Common myeloid progenitor, CD34-positive (primary cell): ENCODE results near the gene MYO5C.
A peak's percentile ranks its signal among the peaks of the same experiment; 100 is the strongest.

Source experiments
- CTCF ChIA-PET: fragments of 350-600 bp; sonication (Branson Sonifier 250); formaldehyde crosslinking; loops from one replicate; lab custom pipeline; 2021; ENCODE audit warnings: antibody characterized with exemption; lab: Charles Lee
- POLR2A ChIA-PET: fragments of 350-600 bp; sonication (Branson Sonifier 250); formaldehyde crosslinking; loops from one replicate; lab custom pipeline; 2021; ENCODE audit warnings: antibody characterized with exemption; lab: Charles Lee
- DNase-seq, 3 donors: peaks; one replicate each; pipeline versions ENCODE4 v3.0.0 to v3.0.0-alpha.2; 2013
- H3K27ac ChIP-seq, 2 experiments: 1 replicate in 1 of 2; 2 replicates in 1 of 2; pipeline ENCODE4 v1.7.0; 2013; ENCODE audit warnings: inconsistent platforms in 2 of 2, low read length in 2 of 2, mild to moderate bottlenecking in 2 of 2, low read depth in 1 of 2, moderate library complexity in 1 of 2; ENCODE audit not compliant: severe bottlenecking in 2 of 2, insufficient read depth in 1 of 2, poor library complexity in 1 of 2
- H3K27me3 ChIP-seq, 5 experiments: replicated peaks in 2 of 5; 1 replicate in 3 of 5; 2 replicates in 2 of 5; pipeline versions ENCODE4 v1.6.1 to v1.7.0; 2013; ENCODE audit warnings: low read length in 4 of 5, mild to moderate bottlenecking in 2 of 5, moderate library complexity in 2 of 5, inconsistent platforms in 1 of 5; ENCODE audit not compliant: insufficient read depth in 5 of 5, control insufficient read depth in 4 of 5
- H3K36me3 ChIP-seq, 4 experiments: 1 replicate in 2 of 4; 2 replicates in 2 of 4; pipeline versions ENCODE4 v1.6.1 to v1.7.0; 2013; ENCODE audit warnings: low read length in 3 of 4, control low read depth in 1 of 4, mild to moderate bottlenecking in 1 of 4; ENCODE audit not compliant: control insufficient read depth in 4 of 4, insufficient read depth in 4 of 4
- H3K4me1 ChIP-seq, 4 experiments: 1 replicate in 3 of 4; 2 replicates in 1 of 4; pipeline versions ENCODE4 v1.6.1 to v1.7.1; 2013; ENCODE audit warnings: low read length in 3 of 4, mild to moderate bottlenecking in 3 of 4, control low read depth in 1 of 4, inconsistent platforms in 1 of 4, moderate library complexity in 1 of 4; ENCODE audit not compliant: control insufficient read depth in 4 of 4, insufficient read depth in 4 of 4; ENCODE audit errors: control extremely low read depth in 1 of 4
- H3K4me3 ChIP-seq, 7 experiments: 1 replicate in 4 of 7; 2 replicates in 3 of 7; pipeline versions ENCODE4 v1.5.1 to v1.7.0; 2013; ENCODE audit warnings: mild to moderate bottlenecking in 7 of 7, low read length in 6 of 7, moderate library complexity in 6 of 7, inconsistent platforms in 2 of 7, low read depth in 2 of 7, control low read depth in 1 of 7; ENCODE audit not compliant: insufficient read depth in 4 of 7, control insufficient read depth in 1 of 7; ENCODE audit errors: extremely low read depth in 1 of 7
- H3K9me3 ChIP-seq, 5 experiments: 1 replicate in 4 of 5; 2 replicates in 1 of 5; pipeline versions ENCODE4 v1.6.1 to v1.7.1; 2013; ENCODE audit warnings: low read length in 4 of 5, mild to moderate bottlenecking in 2 of 5, inconsistent platforms in 1 of 5, low read depth in 1 of 5, moderate library complexity in 1 of 5; ENCODE audit not compliant: control insufficient read depth in 4 of 5, insufficient read depth in 2 of 5; ENCODE audit errors: control extremely low read depth in 1 of 5
- WGBS: methylation state at CpG from one replicate; pipeline ENCODE4 v1.1.5; 2013; ENCODE audit not compliant: insufficient coverage; 5-methylcytosine and 5-hydroxymethylcytosine counted together

Gene MYO5C

GRCh38 chr15:52292780-52293392, 2.7 kb downstream of the MYO5C start:
- Histone ChIP-seq H3K27me3 (no peaks in the 10 kb centered on the region), H3K4me3 (peak overlapping the region in 3 of 7 experiments; percentile 4 to 78 (median 8)), H3K27ac (no peak overlapping the region), H3K9me3 (no peaks in the 10 kb centered on the region), H3K4me1 (peaks cover 0 to 49% (median 35%) of the 10 kb centered on the region in 4 experiments), H3K36me3 (peaks cover 0 to 21% (median 2%) of the 10 kb centered on the region in 4 experiments)
- no peak for DNase-seq
- WGBS: 98% methylated on average over 7 of the region's 7 CpGs
- ChIA-PET CTCF (interaction anchor here (1.4 kb wide), 2 partner anchors 11 to 14 kb away, joined by 3 to 6 read pairs; no protein-coding TSS in a partner anchor), POLR2A (interaction anchor here (0.6 kb wide), 1 partner anchor 26 kb away, joined by 4 read pairs; no protein-coding TSS in a partner anchor)

DNA sequence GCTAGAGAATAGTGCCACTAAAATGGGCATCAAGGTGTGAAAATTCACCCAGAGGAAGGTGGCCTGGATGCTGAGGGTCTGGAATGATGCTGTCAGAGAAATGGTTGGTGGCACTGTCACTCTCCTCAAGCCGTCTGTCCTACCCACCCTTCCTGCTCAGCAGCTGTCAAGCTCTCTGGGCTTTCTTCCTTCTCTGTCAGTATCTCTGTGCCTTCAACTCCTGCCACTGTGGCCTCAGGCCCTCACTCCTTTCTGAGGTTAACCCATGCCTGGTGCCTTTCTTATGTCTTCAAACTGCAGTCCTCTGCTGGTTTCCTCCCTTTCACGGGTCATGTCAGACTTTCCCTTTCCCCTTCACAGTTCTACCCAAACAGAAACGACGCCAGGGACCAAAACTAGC, 4.4 kb downstream of the MYO5C start:
- CTCF ChIA-PET: interaction anchor here (0.8 to 1.4 kb wide), 3 partner anchors 32 to 63 kb away, joined by 3 read pairs; no protein-coding TSS in a partner anchor
- POLR2A ChIA-PET: no interaction called here
- peaks cover 0 to 49% (median 34%) of the 10 kb centered on the region in 4 experiments for H3K4me1 ChIP-seq
- no peak overlapping the region for H3K27ac ChIP-seq
- peaks cover 0 to 25% (median 3%) of the 10 kb centered on the region in 4 experiments for H3K36me3 ChIP-seq
- peak overlapping the region in 1 of 7 experiments; percentile 1 for H3K4me3 ChIP-seq
- WGBS: 60% methylated on average over 4 of the region's 4 CpGs
- H3K9me3 ChIP-seq: no peaks in the 10 kb centered on the region
- DNase-seq: peak in 1 of 3 donors; percentile 35
- H3K27me3 ChIP-seq: no peaks in the 10 kb centered on the region

DNA sequence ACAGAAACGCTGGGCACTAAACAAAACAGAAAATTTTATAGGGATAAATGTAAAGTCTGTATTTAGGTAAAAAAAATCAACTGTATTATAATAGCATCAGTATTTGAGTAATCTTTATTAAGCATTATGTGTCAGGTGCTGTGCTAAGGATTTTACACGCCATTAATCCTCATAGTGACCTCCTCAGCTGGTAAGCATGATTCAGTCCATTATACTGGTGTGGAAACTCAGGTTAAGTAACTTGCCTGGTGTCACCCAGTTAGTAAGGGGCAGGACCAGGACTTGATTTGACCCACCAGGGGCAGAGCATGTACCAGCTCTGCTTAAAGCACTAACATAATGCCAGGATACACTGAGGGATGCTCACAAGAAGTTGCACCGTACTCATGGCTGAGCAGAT, 4.8 kb downstream of the MYO5C start:
- DNase-seq: no peak
- no peaks in the 10 kb centered on the region for H3K27me3 ChIP-seq
- WGBS: 100% methylated on average over 2 of the region's 3 CpGs
- CTCF ChIA-PET: interaction anchor here (0.8 to 1.4 kb wide), 3 partner anchors 31 to 63 kb away, joined by 3 read pairs; no protein-coding TSS in a partner anchor
- H3K27ac ChIP-seq: no peak overlapping the region
- POLR2A ChIA-PET: interaction anchor here (0.6 kb wide), 1 partner anchor 63 kb away, joined by 4 read pairs; no protein-coding TSS in a partner anchor
- H3K4me3 ChIP-seq: no peak overlapping the region
- H3K4me1 ChIP-seq: peaks cover 0 to 45% (median 32%) of the 10 kb centered on the region in 4 experiments
- H3K36me3 ChIP-seq: peaks cover 0 to 25% (median 3%) of the 10 kb centered on the region in 4 experiments
- H3K9me3 ChIP-seq: no peaks in the 10 kb centered on the region

- no peak overlapping the region for H3K4me3 ChIP-seq
- H3K9me3 ChIP-seq: no peaks in the 10 kb centered on the region
- CTCF ChIA-PET: interaction anchor here (0.8 to 1.4 kb wide), 3 partner anchors 31 to 62 kb away, joined by 3 read pairs; no protein-coding TSS in a partner anchor
- peaks cover 0 to 45% (median 32%) of the 10 kb centered on the region in 4 experiments for H3K4me1 ChIP-seq
- H3K27ac ChIP-seq: no peak overlapping the region
- peak in 2 of 3 donors; percentile 20 to 36 for DNase-seq
- no CpG with 5 or more reads among the region's 4 CpGs for WGBS
- H3K36me3 ChIP-seq: peaks cover 0 to 25% (median 3%) of the 10 kb centered on the region in 4 experiments
- POLR2A ChIA-PET: interaction anchor here (0.6 kb wide), 1 partner anchor 62 kb away, joined by 4 read pairs; no protein-coding TSS in a partner anchor
- H3K27me3 ChIP-seq: no peaks in the 10 kb centered on the region
Measured at GRCh38 chr15:52290329-52290728, 5.3 kb downstream of the MYO5C start.

DNA sequence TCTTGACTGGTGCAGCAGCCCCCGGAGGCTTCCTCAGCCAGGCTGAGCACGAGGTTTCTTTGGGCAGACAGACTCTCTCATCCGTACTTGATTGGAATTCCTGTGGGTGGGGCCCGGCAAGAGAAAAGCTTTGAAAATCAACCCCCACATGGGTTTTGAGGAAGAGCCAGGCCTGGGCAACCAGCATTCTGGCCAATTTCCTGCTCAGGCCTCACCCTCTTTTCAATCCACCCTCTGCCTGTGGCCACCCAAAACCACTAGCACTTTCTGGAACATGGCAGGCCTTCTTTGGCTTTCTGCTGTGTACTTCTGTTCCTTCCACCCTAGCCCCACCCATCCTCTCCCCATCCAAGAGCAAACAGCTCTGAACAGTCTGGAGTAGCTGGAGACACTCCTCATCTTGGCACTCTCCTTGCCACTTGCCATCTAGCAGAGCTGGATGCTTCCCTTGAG, 5.9 kb downstream of the MYO5C start:
- Histone ChIP-seq H3K27me3 (no peaks in the 10 kb centered on the region), H3K9me3 (no peaks in the 10 kb centered on the region), H3K27ac (peak overlapping the region in 1 of 2 experiments; percentile 35), H3K4me3 (peak overlapping the region in 1 of 7 experiments; percentile 31), H3K36me3 (peaks cover 0 to 25% (median 3%) of the 10 kb centered on the region in 4 experiments), H3K4me1 (peaks cover 0 to 39% (median 25%) of the 10 kb centered on the region in 4 experiments)
- no peak for DNase-seq
- 96% methylated on average over 3 of the region's 4 CpGs for WGBS
- ChIA-PET POLR2A (no interaction called here), CTCF (no interaction called here)

GRCh38 chr15:52288986-52289385, 6.6 kb downstream of the MYO5C start:
- 96% methylated on average over 5 of the region's 5 CpGs for WGBS
- no peak for DNase-seq
- Histone ChIP-seq H3K9me3 (no peaks in the 10 kb centered on the region), H3K36me3 (peaks cover 0 to 28% (median 3%) of the 10 kb centered on the region in 4 experiments), H3K4me3 (no peak overlapping the region), H3K27ac (no peak overlapping the region), H3K4me1 (peaks cover 0 to 32% (median 22%) of the 10 kb centered on the region in 4 experiments), H3K27me3 (no peaks in the 10 kb centered on the region)
- POLR2A ChIA-PET: no interaction called here
- CTCF ChIA-PET: interaction anchor here (1.4 kb wide), 1 partner anchor 12 kb away, joined by 7 read pairs; no protein-coding TSS in a partner anchor
